HG02623 (cell line): Measurements from ENCODE around the gene MEPCE.
A peak's percentile ranks its signal among the peaks of the same experiment; 100 is the strongest.

Experiments
- ATAC-seq: cut with Tn5 transposase; IDR thresholded peaks from one replicate; pipeline ENCODE4 v1.9.1; 2021; ENCODE audit warnings: moderate library complexity; ENCODE audit not compliant: unreplicated experiment

MEPCE gene

GRCh38 chr7:100456562-100456961, 26.9 kb downstream of the MEPCE start:
- no peak for ATAC-seq

GRCh38 chr7:100457033-100457432, 27.4 kb downstream of the MEPCE start:
- ATAC-seq: no peak

GRCh38 chr7:100464210-100464660, 34.6 kb downstream of the MEPCE start, which contains the start of gene SPACDR:
Gene SPACDR (minus strand): TSS chr7:100464260. CDS start chr7:100464025, 235 bp downstream.
- ATAC-seq: no peak

- ATAC-seq: no peak
Observed at GRCh38 chr7:100464791-100465190, 35.2 kb downstream of the MEPCE start.

GRCh38 chr7:100465299-100465698, 35.7 kb downstream of the MEPCE start:
- no peak for ATAC-seq

- ATAC-seq: no peak
Observed at GRCh38 chr7:100465702-100466311, 36.2 kb downstream of the MEPCE start.

GRCh38 chr7:100466653-100467605, 37.3 kb downstream of the MEPCE start:
- ATAC-seq: no peak

GRCh38 chr7:100467638-100468373, 38.2 kb downstream of the MEPCE start:
- ATAC-seq: no peak

GRCh38 chr7:100469227-100470044, 39.8 kb downstream of the MEPCE start:
- ATAC-seq: no peak

- no peak for ATAC-seq
Observed at GRCh38 chr7:100471021-100471420, 41.4 kb downstream of the MEPCE start.

- no peak for ATAC-seq
Observed at GRCh38 chr7:100472121-100472851, 42.7 kb downstream of the MEPCE start.

- no peak for ATAC-seq
Observed at GRCh38 chr7:100472854-100473499, 43.3 kb downstream of the MEPCE start.

- ATAC-seq: no peak
Observed at GRCh38 chr7:100475549-100475948, 45.9 kb downstream of the MEPCE start.

GRCh38 chr7:100476101-100476780, 46.6 kb downstream of the MEPCE start:
- ATAC-seq: no peak

- no peak for ATAC-seq
Observed at GRCh38 chr7:100476903-100477870, 47.6 kb downstream of the MEPCE start.

GRCh38 chr7:100477871-100478267, 48.2 kb downstream of the MEPCE start:
- ATAC-seq: no peak

GRCh38 chr7:100478958-100479660, 49.5 kb downstream of the MEPCE start, which contains the start of gene TSC22D4:
Gene TSC22D4 (minus strand): TSS chr7:100479214. CDS start chr7:100478038, 1,176 bp downstream.
- peak; percentile 42 for ATAC-seq
